Fibroblast of skin of abdomen (primary cell): ENCODE results near the gene SLBP.
"Not testable (repeated sequence)": the region's sequence is repeated elsewhere in the genome, so short reads cannot be mapped to it uniquely, and the experiment has no call there.

Experiments used
- DNase-seq: peaks from one replicate; pipeline ENCODE4 v3.0.0-alpha.2; 2013

Gene SLBP

DNA sequence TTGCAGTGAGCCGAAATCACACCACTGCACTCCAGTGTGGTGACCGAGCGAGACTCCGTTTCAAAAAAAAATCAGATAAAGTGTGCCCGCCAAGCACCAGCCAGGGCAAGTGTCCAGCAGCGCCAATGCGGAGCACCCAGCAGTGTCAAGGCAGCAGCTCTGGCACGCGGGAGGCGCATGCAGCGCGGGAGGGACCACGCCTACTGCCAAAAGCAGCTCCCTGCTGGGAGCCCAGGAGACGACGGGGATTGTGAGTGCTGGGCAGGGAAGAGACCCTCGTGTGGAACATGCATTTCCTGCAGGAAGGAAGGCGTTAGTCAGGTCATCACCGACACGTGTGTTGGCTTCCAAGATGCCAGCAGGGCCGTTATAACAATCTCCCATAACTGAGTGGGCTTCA lies 38.4 kb downstream of the SLBP start:
- DNase-seq: no peak

DNA sequence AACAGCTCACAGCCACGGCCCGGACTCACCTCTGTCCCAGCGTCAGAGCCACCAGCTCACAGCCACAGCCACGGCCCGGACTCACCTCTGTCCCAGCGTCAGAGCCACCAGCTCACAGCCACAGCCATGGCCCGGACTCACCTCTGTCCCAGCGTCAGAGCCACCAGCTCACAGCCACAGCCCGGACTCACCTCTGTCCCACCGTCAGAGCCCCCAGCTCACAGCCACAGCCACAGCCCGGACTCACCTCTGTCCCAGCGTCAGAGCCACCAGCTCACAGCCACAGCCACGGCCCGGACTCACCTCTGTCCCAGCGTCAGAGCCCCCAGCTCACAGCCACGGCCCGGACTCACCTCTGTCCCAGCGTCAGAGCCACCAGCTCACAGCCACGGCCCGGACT lies 41.1 kb downstream of the SLBP start:
- not testable (repeated sequence) for DNase-seq

- no peak for DNase-seq
These were observed 41.8 kb downstream of the SLBP start for GRCh38 chr4:1670279-1670678.

DNA sequence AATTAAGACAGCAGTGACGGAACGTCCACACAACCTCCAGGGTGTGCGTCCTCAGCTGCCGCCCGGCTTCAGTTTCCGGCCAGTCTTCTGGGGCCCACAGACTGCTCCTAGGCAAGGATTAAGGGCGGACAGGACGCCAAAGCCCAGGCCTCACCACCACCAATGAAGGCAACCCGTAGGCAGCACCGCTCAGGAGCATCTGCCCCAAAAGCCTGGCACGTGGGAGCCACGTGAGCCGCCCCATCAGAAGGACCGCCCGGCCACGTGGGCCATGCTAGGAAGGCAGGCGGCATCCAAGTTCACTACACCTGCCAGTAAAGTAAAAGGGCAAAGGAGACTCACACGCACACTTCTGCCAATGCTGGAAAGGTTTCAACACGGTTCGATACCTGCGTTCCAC lies 42.3 kb downstream of the SLBP start:
- DNase-seq: no peak

GRCh38 chr4:1669270-1669669 lies 42.8 kb downstream of the SLBP start:
- no peak for DNase-seq

DNA sequence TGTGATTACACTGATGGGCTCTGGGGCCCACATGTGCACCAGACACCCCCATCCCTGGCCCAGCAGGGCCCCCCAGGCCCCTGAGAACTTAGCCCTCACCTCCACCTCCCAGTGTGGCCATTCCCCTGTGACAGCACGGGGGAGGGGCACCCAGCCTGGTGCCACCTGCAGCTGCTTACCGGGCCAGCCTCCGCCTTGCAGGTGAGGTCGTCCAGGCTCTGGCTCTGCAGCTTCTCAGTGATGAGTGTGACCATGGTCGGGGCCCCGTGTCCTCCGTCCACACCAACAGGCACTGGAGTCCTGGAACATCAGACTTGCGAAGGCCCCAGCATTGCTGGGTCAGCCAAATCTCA lies 43.7 kb downstream of the SLBP start:
- DNase-seq: no peak

DNA sequence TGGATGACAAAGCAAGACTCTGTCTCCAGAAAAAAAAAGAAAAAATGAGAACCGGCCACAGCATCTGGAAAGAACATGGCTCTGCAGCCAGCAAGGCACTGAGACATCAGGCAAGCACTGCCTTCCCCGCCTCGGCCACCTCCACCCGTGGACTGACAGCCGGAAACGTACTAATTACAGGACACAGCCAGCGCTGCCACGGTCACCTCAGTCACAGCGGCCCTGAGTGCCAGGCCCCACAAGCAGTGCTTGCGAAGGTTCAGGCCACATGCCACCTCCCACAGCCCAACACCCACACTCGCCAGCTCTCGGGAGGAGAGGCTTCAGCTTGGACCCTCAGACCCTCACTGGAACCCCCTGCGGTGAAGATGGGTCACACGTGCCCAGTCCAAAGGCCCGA lies 44.8 kb downstream of the SLBP start:
- no peak for DNase-seq

DNA sequence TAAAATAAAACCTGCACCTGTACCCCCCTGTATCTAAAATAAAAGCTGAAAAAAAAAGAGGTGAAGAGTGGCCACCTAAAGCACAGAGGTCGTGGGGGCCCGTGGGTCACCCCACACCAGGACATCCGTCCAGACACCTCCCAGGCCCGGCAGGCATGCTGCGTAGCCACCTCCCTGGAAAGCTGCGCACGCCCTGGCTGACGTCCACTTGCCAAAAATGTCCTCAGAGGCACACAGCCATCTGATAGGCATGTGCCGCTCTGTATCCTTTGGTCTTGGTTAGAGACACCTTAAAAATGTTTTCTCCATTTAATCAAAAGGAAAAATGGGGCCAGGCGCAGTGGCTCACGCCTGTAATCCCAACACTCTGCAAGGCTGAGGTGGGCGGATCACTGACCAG lies 45.7 kb downstream of the SLBP start:
- DNase-seq: no peak

- DNase-seq: no peak
These were observed 48.0 kb downstream of the SLBP start for GRCh38 chr4:1664141-1664540.

DNA sequence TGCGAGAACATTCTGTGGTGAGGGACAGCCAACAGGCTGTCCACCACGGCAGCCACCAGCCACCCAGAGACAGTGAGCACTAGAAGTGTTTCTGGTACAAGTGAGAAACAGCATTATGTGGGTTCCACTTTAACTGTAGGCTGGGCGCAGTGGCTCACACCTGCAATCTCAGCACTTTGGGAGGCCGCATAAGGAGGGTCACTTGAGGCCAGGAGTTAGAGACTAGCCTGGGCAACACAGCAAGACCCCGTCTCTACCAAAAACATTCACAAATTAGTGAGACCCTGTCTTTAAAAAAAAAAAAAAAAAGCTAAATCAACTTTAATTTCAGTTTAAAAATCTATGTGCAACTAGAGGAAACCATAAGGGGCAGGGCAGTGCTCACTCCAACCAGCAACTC lies 48.6 kb downstream of the SLBP start:
- DNase-seq: no peak

DNA sequence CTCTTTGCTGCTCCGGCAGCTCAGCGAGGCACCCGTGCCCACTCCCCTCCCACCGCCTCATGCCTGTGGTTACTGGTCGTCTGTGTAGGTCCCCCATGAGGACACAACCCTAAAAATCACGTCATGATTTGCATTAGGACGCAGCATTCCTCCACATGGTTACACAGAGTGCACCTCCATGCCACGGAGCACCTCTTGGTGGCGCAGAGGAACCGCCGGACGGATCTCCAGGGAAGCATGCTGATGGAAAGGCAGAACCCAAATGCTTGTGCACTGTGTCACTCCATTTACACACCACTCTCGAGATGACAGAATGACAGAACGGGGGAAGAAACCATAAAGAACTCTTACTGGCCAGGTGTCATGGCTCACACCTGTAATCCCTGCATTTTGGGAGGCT lies 50.4 kb downstream of the SLBP start:
- no peak for DNase-seq

- DNase-seq: no peak
These were observed 51.0 kb downstream of the SLBP start for GRCh38 chr4:1660948-1661677.

- no peak for DNase-seq
These were observed 52.7 kb downstream of the SLBP start for GRCh38 chr4:1659104-1660043.

DNA sequence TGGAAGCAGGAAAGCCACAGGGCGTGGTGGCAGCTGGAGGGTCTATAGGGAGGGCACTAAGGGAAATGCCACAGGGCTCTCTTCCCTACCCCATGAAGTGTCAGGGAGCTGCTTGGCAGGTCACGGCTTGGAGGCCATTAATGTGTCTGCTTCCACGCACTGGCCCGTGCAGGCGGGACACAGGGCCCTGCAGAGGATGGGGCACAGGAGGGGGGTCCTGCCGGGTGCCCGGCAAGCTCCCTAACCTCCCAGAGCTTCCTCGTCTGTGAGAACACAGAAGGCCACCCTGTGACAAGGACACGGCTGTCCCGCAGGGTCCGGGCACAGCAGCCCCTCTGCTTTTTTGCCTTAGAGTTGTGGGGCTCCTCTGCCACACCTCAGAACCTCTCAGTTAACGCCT lies 53.5 kb downstream of the SLBP start:
- no peak for DNase-seq

DNA sequence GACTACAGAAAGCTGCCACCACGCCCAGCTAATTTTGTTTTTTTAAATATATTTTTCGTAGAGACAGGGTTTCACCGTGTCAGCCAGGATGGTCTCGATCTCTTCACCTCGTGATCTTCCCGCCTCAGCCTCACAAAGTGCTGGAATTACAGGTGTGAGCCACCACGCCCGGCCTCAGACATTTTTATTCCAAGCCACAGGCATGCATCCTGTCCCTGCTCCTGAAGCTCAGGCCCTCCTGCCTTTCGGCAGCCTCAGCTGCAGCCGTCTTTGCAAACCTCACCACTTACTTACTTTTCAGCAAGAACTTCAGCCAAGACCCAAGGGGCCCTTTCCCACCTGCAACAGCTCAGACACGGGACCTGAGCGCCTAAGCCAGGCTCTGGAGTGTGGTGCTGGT lies 54.0 kb downstream of the SLBP start:
- no peak for DNase-seq

- DNase-seq: no peak
These were observed 55.1 kb downstream of the SLBP start for GRCh38 chr4:1656986-1657385.

- DNase-seq: no peak
These were observed 56.0 kb downstream of the SLBP start for GRCh38 chr4:1656132-1656531.

- DNase-seq: no peak
These were observed 56.4 kb downstream of the SLBP start for GRCh38 chr4:1655676-1656075.

GRCh38 chr4:1655081-1655480 lies 57.0 kb downstream of the SLBP start:
- DNase-seq: no peak

DNA sequence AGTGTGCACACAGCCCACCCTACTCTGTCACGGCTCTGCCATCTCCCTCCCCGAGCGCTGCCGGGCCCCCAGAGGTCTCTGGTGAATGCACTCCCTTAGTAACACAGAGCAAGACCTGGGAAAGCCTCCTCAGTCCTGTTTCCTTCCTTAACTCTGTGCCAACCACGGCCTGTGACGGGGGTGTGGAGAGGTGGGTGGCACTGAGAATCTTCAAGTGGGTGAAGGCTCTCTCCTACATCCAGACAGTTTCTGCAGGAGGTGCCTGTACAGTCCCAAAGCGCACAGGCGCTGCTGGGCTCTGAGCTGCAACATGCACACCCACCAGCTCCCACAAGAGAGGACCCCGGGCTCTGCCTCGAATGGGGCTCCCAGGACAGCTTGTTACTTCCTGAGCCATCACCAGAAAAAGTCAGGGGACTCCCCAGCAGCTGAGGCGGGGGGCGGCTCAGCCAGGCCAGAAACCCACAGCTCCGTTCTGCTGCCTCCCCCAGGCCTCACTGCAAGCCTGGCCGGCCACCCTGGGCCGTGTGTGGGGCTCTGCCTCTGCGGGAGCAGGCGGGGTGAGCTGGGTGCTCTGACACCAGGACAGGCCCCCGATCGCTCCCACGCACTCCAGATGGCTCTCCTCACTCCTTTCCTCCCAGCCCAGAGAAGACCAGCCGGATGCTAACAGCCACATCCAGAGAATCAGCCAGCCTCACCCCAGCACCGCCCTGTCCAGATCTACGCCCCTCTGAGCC lies 57.7 kb downstream of the SLBP start:
- DNase-seq: no peak

DNA sequence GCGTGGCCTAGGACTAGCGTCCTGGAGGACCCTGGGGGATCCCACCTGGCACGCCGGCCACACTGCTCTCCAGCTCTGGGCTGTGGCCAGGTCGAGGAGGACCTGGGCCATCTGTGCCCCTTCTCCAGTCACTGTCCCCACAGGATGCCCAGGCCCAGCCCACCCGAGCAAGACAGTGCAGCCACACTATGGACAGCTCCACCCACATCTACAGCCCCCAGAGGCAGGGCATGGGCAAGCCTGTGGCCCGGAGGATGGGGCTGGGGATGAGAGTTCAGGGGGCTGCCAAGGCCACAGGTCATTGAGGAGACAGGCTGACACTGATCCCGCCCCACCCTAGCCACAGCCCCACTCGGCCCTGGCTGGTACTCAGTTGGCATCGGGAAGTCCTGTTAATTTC lies 58.3 kb downstream of the SLBP start:
- no peak for DNase-seq

DNA sequence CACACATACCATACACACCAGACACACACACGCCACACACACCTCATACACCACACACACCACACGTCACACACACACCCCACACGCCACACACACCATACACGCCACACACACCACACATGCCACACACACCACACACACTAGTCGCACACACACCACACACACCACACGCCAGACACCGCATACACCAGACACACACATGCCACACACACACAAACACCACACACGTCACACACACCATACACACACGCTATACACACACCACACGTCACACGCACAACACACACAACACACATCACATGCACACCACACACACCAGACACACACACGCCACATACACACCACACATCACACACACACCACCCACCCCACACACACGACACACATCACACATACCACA lies 60.0 kb downstream of the SLBP start:
- DNase-seq: no peak

DNA sequence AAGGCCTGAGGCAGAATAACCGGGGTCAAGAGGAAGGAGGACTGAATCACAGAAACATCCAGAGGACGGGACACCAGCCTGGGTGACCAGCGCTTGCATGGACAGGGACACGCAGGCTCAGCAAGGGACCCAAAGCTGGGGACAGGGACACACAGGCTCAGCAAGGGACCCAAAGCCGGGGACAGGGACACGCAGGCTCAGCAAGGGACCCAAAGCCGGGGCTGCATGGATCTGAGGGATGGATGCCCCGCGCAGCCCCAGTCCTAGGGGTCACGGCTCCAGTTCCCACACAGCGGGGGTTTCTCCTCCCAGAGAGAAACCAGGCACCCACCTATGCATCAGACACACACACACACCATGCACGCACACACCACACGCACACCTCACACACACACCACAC lies 60.5 kb downstream of the SLBP start:
- no peak for DNase-seq

- DNase-seq: no peak
These were observed 63.2 kb downstream of the SLBP start for GRCh38 chr4:1648962-1649361.
